GM19328 (cell line): ENCODE measurements around the gene FAM174A.
A peak's percentile ranks its signal among the peaks of the same experiment; 100 is the strongest.
"Not testable (repeated sequence)": the region's sequence is repeated elsewhere in the genome, so short reads cannot be mapped to it uniquely, and the experiment has no call there.

ENCODE experiments used
- ATAC-seq: cut with Tn5 transposase; IDR thresholded peaks from one replicate; pipeline ENCODE4 v1.9.1; 2021; ENCODE audit warnings: mild to moderate bottlenecking, moderate library complexity; ENCODE audit not compliant: unreplicated experiment

FAM174A gene

GRCh38 chr5:100574716-100575115 is 39.5 kb downstream of the FAM174A start:
- ATAC-seq, result no peak

GRCh38 chr5:100575815-100576214 is 40.6 kb downstream of the FAM174A start:
- ATAC-seq, result no peak

GRCh38 chr5:100576217-100576751 is 41.1 kb downstream of the FAM174A start:
- no peak for ATAC-seq

DNA sequence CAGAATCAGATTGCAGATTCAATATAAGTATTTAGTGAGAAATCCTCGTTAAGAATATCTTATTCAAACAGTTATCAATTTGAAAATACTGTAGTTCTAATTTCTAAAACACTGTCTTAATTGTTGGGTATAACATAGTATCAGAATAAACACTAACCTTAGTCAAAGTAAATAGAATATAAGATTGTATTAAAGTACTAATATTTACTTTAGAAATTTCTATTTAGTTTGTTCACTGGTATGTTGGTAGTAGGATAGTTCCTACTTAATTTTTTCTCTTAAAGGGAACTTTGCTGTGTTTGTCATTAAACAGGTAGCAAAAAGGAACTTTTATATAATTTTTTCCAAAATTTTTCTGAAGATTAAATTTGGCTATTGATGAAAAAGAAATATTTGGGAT is 42.3 kb downstream of the FAM174A start:
- no peak for ATAC-seq

- peak; percentile 82 for ATAC-seq
Observed at GRCh38 chr5:100584069-100584468, 48.9 kb downstream of the FAM174A start.

GRCh38 chr5:100584889-100585288 is 49.7 kb downstream of the FAM174A start:
- ATAC-seq, result no peak

DNA sequence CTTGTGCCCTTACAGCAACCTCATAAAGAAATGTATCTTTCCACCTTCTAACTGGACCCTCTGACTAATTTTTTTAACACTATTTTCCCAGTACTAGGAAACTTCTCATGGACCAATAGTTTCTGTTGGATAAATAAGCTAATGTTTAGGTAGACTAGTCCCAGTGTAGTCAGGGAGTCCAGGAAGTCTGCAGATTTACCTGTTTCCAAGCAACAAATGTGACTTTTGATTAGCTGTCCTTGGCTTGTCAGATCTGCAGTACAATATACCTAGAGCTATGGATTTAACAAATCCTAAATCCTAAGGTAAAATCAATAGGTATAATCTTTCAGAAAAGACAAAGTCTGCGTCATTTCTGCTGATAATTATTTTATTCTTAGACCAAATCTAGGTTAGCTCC is 55.7 kb downstream of the FAM174A start:
- ATAC-seq, result no peak

DNA sequence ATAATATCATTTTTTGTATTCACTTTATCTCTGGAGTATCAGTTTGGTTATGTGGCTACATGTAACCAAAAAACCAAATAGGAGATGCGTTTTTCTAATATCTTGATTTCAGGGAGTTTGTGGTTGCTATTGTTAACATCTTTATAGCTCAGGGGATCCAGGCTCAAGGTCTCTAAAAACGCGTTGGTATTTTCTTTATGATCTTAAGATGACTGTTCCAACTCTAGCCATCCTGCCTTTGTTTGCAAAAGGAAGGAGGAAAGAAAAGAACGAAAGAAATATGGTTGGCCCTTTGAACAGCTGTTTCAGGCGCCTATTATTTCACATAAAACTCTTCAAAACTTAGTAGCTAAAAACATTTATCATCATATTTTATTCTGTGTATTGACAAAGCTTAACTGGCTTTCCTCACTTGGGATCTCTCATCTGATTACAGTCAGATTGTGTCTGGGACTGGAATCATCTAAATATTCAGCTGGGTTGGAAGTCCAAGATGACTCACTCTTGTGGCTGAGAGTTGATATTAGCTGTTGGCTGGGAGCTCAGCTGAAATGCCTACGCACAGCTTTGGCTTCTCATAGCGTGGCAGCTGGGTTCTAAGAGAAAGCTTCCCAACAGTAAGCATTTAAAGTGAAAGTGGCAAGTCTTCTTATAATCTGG is 60.1 kb downstream of the FAM174A start:
- no peak for ATAC-seq

DNA sequence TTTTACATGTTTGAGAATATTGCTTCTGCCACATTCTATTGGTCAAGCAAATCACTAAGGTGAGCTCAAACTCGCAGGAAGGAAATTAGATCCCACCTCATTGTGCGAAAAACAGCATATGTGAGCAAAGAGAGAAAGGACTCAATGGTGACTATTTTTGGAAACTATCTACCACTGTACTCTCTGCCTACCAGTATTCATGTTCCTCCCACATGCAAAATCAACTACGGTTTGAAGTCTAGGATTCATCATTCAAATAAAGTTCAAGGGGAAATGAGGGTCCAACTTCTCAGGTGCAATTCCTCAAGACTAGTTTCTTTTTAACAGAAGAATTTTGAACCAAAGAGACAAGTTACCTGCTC is 60.6 kb downstream of the FAM174A start:
- ATAC-seq, result no peak

DNA sequence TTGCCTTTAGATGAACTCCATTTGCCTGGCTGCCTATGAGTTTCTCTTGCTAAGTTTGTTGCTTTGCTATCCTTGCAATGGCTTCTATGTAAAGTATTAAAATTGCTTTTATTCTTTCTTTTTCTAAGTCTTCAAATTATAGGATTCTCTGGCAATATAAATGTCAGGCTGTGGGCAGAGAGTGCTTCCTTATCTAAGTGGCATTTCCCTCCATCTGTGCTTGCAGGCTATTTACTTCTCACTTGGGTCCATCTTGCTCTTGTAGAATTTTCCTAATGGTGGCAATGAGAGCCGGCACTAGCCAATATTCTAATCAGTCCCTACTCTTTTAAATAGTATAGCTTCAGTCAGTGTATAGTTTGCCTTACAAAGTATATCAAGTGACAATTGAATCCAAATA is 63.3 kb downstream of the FAM174A start:
- no peak for ATAC-seq

DNA sequence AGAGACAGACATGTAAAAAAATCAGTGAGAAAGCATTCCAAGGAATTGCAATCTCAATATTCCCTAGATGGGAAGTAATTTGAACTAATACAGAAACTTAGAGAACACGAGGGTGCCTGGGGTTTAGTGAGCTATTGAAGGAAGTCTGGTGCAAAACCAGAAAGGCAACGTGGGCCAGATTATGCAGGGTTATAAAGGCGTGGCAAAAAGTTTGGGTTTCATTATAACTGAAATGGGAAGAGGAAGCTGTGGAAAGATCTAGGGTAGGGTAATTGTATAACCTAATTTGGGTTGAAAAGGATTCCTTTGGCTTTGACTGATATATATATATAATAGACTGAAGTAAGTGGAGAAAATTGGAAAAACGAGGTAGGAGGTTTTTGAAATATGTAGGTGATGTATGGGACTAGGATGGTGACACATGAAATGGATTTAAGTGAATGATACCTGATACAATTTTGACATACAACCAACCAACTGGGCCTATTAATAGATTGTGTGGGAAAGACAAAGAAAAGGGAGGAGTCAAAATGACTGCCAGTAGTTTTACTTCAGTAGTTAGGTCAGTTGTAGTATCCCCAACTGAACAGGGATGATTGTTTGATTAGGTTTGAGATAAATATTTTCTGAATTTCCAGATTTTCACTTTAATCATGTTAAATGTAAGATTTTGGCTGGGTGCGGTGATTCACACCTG is 65.3 kb downstream of the FAM174A start:
- ATAC-seq, result no peak

GRCh38 chr5:100603141-100603540 is 68.0 kb downstream of the FAM174A start:
- ATAC-seq, result no peak

GRCh38 chr5:100604021-100604420 is 68.8 kb downstream of the FAM174A start:
- not testable (repeated sequence) for ATAC-seq

- no peak for ATAC-seq
Observed at GRCh38 chr5:100609594-100609993, 74.4 kb downstream of the FAM174A start.

GRCh38 chr5:100614308-100614707 is 79.1 kb downstream of the FAM174A start:
- no peak for ATAC-seq

GRCh38 chr5:100615362-100615761 is 80.2 kb downstream of the FAM174A start:
- ATAC-seq, result no peak

DNA sequence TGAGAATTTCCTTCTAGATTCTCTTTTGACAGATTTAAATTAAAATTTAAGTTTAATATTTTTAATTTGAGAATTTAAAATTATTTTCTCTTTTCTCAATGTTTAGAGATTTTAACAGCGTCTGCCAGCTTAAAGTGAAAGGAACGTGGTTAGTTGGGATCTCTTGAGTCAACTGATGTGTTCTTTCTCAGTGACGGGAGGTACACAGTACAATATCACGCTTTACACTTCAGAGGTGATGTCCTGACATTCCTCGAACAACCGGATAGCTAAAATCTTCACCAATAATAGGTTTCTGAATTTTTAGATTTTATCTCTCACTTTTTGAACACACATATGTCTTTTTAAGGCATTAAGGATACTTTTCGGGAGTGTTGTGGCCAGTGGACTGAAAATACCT is 81.1 kb downstream of the FAM174A start:
- ATAC-seq, result no peak

GRCh38 chr5:100616981-100617380 is 81.8 kb downstream of the FAM174A start:
- no peak for ATAC-seq

DNA sequence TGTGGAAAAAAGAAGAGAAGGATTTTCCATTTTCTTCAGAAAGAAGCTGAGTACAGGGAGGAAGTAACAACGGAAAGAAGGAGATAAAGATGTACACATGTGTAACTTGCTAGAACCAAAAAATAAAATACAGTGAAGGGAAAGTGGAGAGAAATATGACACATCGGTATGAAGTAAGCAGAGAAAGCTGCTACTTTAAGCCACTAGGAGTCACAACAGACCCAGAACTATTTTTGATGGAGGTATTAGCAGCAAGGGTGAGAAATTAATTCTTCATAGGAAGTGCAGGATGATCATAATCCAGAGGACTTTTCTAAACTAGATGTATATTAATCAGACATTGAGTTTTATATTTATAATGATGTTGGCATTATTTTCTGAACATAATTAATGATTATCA is 88.5 kb downstream of the FAM174A start:
- no peak for ATAC-seq

GRCh38 chr5:100634937-100635534 is 99.9 kb downstream of the FAM174A start:
- ATAC-seq, result no peak
